ENCODE data around the gene ATXN7L1.

Gene ATXN7L1

DNA sequence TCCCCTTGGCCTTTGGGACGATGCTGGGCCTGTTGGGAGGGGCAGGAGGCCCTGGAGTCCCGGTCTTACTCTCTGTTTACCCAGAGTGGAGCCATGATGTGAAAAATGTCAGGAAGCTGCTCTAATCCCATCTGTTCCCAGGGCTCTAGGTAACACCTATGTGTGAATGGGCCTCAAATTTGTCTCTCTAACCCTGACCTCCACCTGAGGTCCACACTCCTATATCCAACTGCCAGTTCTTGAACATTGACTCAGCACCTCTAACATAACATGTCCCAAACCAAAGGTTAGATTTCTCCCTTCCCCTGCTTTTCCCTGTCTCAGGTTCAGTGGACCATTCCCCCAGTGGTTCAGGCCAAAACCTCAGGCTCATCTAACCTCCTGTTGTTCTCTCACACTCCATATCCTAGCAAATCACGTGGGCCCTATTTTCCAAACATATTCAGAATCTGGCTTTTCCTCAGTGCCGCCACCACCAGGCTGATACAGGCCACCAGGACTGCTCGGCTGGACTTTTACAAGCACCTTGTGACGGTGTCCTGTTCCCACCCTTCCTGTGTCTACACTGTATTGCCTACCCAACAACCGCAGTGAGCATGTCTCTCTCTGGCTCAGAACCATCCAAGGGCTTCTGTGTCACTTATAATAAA, 130.6 kb downstream of the ATXN7L1 start:
- Histone ChIP-seq H3K9me3 (ENCODE audit: control insufficient read depth, insufficient read depth, low read length) (no peaks in the 10 kb centered on the region), H3K36me3 (ENCODE audit: control insufficient read depth, insufficient read depth, low read length) (no peaks in the 10 kb centered on the region), H3K4me3 (ENCODE audit: low read length) (no peak overlapping the region), H3K4me1 (ENCODE audit: control insufficient read depth, insufficient read depth, low read length) (no peaks in the 10 kb centered on the region; the same call in 1 of the 2 replicates), H3K27me3 (ENCODE audit: control insufficient read depth, insufficient read depth, low read length) (no peaks in the 10 kb centered on the region), H3K27ac (ENCODE audit: low read length) (no peak overlapping the region)
- no CpG with 5 or more reads among the region's 7 CpGs for WGBS (ENCODE audit: insufficient coverage, insufficient read length)
- no peak for DNase-seq (ENCODE audit: low read depth, low spot score)

DNA sequence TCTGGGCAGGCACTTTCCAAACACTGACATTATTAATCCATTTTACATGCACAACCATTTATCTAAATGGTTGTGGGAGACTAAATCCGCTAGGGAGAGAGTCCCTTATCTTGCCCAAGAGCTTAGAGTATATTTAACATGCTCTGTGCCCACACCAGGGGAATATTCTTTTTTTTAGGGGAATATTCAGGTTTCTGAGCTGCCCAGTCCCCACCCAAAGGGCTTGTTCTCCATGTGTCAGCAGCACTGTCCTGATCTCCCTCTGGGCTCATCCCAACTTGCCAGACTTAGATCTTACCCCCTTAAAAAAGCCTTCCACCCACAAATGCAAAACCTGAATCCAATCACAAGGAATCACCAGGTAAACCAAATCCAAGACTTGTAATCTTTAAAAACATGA, 132.1 kb downstream of the ATXN7L1 start:
- Histone ChIP-seq H3K4me1 (ENCODE audit: control insufficient read depth, insufficient read depth, low read length) (no peaks in the 10 kb centered on the region; the same call in 1 of the 2 replicates), H3K27ac (ENCODE audit: low read length) (no peak overlapping the region), H3K4me3 (ENCODE audit: low read length) (no peak overlapping the region), H3K9me3 (ENCODE audit: control insufficient read depth, insufficient read depth, low read length) (no peaks in the 10 kb centered on the region), H3K27me3 (ENCODE audit: control insufficient read depth, insufficient read depth, low read length) (no peaks in the 10 kb centered on the region), H3K36me3 (ENCODE audit: control insufficient read depth, insufficient read depth, low read length) (no peaks in the 10 kb centered on the region)
- no CpG with 5 or more reads among the region's 1 CpG for WGBS (ENCODE audit: insufficient coverage, insufficient read length)
- no peak for DNase-seq (ENCODE audit: low read depth, low spot score)

DNA sequence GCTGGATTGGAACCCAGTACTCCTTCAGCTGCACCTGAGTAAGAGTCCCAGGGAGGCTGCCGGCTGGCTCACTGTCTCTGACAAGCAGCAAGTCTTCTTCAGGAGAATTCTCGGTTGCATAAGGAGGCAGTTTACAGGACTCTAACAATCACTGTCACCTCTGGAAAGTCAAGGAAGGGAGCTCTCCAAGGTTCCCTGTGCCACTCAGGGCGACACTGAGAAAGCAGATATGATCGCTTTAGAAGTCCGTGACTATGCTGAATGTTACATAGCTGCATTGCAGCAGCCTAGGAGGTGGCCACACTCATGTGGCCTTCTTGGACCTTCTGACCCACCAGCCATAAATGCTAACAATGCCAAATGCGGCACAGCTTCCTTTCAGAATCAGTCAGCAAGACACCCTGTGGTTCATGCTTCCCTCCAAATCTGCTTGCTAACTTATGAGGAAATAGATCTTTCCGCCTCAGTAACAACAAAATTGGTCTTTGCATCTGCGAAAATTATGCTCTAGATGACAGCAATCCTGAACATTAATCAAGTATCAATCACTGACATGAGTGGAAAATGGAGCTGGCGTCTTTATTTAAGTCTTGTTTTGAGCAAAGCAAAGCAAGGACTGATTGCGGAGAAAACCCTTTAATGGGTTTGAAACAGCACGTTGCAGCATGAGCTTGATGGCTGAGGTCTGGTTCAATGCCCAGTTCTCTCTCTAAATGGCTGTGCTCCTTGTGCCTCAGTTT, 132.9 kb downstream of the ATXN7L1 start:
- no CpG with 5 or more reads among the region's 11 CpGs for WGBS (ENCODE audit: insufficient coverage, insufficient read length)
- H3K9me3 ChIP-seq (ENCODE audit: control insufficient read depth, insufficient read depth, low read length), result no peaks in the 10 kb centered on the region
- H3K4me1 ChIP-seq (ENCODE audit: control insufficient read depth, insufficient read depth, low read length), result no peaks in the 10 kb centered on the region; the same call in 1 of the 2 replicates
- no peak overlapping the region for H3K4me3 ChIP-seq (ENCODE audit: low read length)
- H3K36me3 ChIP-seq (ENCODE audit: control insufficient read depth, insufficient read depth, low read length), result no peaks in the 10 kb centered on the region
- no peak overlapping the region for H3K27ac ChIP-seq (ENCODE audit: low read length)
- H3K27me3 ChIP-seq (ENCODE audit: control insufficient read depth, insufficient read depth, low read length), result no peaks in the 10 kb centered on the region
- no peak for DNase-seq (ENCODE audit: low read depth, low spot score)

DNA sequence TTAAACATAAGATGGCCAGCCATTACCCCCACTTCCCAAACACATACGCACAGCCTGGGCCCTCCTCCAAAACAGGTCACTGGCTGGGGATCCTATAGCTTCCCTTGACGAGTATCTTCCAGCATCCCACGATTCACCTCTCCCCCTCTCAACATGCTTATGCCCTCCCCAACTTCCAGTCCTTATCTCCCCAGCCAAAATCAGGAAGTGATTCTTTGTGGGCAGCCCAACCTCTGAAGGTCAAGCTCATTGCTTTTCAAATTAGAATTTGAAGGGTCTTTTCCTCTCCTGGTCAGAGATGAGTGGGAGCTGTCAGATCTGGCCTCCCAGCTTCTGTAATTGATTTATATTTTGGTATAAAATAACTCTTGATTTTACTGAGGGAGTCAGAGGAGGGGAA, 133.6 kb downstream of the ATXN7L1 start:
- no peak for DNase-seq (ENCODE audit: low read depth, low spot score)
- Histone ChIP-seq H3K4me3 (ENCODE audit: low read length) (no peak overlapping the region), H3K36me3 (ENCODE audit: control insufficient read depth, insufficient read depth, low read length) (no peaks in the 10 kb centered on the region), H3K27ac (ENCODE audit: low read length) (no peak overlapping the region), H3K9me3 (ENCODE audit: control insufficient read depth, insufficient read depth, low read length) (no peaks in the 10 kb centered on the region), H3K27me3 (ENCODE audit: control insufficient read depth, insufficient read depth, low read length) (no peaks in the 10 kb centered on the region), H3K4me1 (ENCODE audit: control insufficient read depth, insufficient read depth, low read length) (no peaks in the 10 kb centered on the region; the same call in 1 of the 2 replicates)
- no CpG with 5 or more reads among the region's 3 CpGs for WGBS (ENCODE audit: insufficient coverage, insufficient read length)

DNA sequence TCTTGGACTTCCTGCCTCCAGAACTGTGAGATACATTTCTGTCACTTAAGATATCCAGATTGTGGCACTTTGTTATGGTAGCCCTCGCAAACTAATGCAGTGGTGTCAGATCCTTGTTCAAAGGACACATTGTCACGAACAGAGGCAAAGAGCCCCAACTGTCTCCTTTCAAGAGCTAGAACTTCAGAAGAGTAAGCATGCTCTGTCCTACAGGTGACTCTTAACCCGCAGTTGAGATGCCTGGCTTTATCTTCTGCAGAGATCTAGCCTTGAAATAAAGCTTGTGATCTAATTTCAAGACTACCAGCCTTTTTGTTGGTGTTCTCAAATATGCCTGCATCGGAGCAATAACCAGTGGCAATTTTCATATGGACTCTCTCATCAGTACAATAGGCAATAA, 134.4 kb downstream of the ATXN7L1 start:
- no peak for DNase-seq (ENCODE audit: low read depth, low spot score)
- no peaks in the 10 kb centered on the region for H3K36me3 ChIP-seq (ENCODE audit: control insufficient read depth, insufficient read depth, low read length)
- H3K4me1 ChIP-seq (ENCODE audit: control insufficient read depth, insufficient read depth, low read length), result no peaks in the 10 kb centered on the region; the same call in 1 of the 2 replicates
- no peaks in the 10 kb centered on the region for H3K27me3 ChIP-seq (ENCODE audit: control insufficient read depth, insufficient read depth, low read length)
- WGBS (ENCODE audit: insufficient coverage, insufficient read length), result no CpG with 5 or more reads among the region's 4 CpGs
- H3K4me3 ChIP-seq (ENCODE audit: low read length), result no peak overlapping the region
- no peak overlapping the region for H3K27ac ChIP-seq (ENCODE audit: low read length)
- no peaks in the 10 kb centered on the region for H3K9me3 ChIP-seq (ENCODE audit: control insufficient read depth, insufficient read depth, low read length)

DNA sequence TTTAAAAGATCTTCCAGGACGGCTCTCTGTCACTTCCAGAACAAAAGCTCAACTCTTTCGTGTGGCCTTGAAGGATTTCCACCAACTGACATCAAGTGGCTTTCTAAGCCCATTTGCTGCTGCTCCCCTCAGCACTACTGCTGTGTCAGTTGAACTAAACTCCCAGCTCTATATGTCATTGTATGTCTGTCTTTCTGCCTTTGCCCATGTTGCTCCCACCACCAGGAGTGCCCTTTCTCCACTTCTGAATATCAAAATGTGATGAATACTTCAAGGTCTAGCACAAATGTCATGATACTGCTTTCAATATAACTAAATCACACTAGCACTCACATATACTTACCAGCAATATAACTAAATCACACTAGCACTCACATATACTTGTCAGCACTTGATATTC, 138.3 kb downstream of the ATXN7L1 start:
- H3K27ac ChIP-seq (ENCODE audit: low read length), result no peak overlapping the region
- H3K27me3 ChIP-seq (ENCODE audit: control insufficient read depth, insufficient read depth, low read length), result no peaks in the 10 kb centered on the region
- DNase-seq (ENCODE audit: low read depth, low spot score), result no peak
- H3K4me3 ChIP-seq (ENCODE audit: low read length), result no peak overlapping the region
- no CpG with 5 or more reads among the region's 2 CpGs for WGBS (ENCODE audit: insufficient coverage, insufficient read length)
- no peaks in the 10 kb centered on the region for H3K9me3 ChIP-seq (ENCODE audit: control insufficient read depth, insufficient read depth, low read length)
- no peaks in the 10 kb centered on the region for H3K4me1 ChIP-seq (ENCODE audit: control insufficient read depth, insufficient read depth, low read length)
- no peaks in the 10 kb centered on the region for H3K36me3 ChIP-seq (ENCODE audit: control insufficient read depth, insufficient read depth, low read length)

DNA sequence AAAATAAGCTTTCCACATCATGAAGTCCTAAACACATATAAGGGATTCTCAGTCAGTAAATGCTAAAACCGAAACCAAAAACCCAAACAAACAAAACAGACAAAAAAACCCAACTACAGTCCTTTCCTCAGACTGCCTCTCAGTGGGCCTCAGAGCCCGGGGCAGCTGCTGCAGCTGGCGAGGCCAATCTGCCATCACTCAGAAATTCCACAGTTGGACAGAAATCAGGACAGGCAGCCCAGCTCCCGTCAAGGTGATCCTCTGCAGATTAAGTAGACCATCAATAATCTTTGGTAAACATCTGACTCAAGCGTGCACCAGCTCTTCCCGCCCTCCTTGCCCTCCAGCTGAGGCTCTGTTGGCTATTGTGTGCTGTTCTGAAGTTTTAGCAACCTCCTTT, 142.2 kb downstream of the ATXN7L1 start:
- no peaks in the 10 kb centered on the region for H3K27me3 ChIP-seq (ENCODE audit: control insufficient read depth, insufficient read depth, low read length)
- H3K4me3 ChIP-seq (ENCODE audit: low read length), result no peak overlapping the region
- DNase-seq (ENCODE audit: low read depth, low spot score), result no peak
- no peak overlapping the region for H3K27ac ChIP-seq (ENCODE audit: low read length)
- H3K4me1 ChIP-seq (ENCODE audit: control insufficient read depth, insufficient read depth, low read length), result no peaks in the 10 kb centered on the region
- no CpG with 5 or more reads among the region's 6 CpGs for WGBS (ENCODE audit: insufficient coverage, insufficient read length)
- H3K36me3 ChIP-seq (ENCODE audit: control insufficient read depth, insufficient read depth, low read length), result no peaks in the 10 kb centered on the region
- no peaks in the 10 kb centered on the region for H3K9me3 ChIP-seq (ENCODE audit: control insufficient read depth, insufficient read depth, low read length)

DNA sequence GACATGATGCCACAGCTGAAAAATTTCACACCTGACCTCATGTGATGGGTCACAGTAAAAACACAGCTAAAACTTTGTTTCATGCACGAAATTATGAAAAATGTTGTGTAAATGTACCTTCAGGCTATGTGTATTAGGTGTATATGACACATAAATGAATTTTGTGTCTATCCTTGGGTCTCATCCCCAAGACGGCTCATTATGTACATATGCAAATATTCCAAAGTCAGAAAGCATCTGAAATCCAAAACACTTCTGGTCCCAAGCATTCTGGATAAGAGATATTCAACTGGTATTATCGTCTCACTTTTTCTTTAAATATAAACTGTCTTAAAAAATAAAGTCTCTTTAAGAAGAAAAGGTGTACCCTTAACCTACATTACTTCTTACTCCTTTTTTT, 145.4 kb downstream of the ATXN7L1 start:
- Histone ChIP-seq H3K27ac (ENCODE audit: low read length) (no peak overlapping the region), H3K4me1 (ENCODE audit: control insufficient read depth, insufficient read depth, low read length) (no peaks in the 10 kb centered on the region), H3K36me3 (ENCODE audit: control insufficient read depth, insufficient read depth, low read length) (no peaks in the 10 kb centered on the region), H3K27me3 (ENCODE audit: control insufficient read depth, insufficient read depth, low read length) (no peaks in the 10 kb centered on the region), H3K9me3 (ENCODE audit: control insufficient read depth, insufficient read depth, low read length) (no peaks in the 10 kb centered on the region), H3K4me3 (ENCODE audit: low read length) (no peak overlapping the region)
- DNase-seq (ENCODE audit: low read depth, low spot score), result no peak
- no CpG with 5 or more reads among the region's 3 CpGs for WGBS (ENCODE audit: insufficient coverage, insufficient read length)

DNA sequence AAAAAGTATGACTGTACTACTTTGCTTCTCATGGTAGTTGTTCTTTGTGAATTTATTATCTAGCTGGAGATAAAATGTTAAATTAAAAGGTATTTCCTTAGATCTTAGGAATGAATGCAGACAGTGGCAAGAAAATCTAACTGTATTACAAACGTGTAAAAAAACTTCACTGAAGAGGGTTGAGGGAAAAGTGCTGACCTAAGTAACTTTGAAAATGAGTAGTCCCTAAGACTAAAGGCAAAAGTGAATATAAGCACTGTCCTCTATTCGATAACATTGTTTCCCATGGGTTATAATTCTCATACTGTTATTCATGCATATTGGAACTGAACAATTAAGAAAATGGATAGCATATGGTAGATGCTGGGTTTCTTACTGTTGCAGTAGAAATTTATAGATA, 148.4 kb downstream of the ATXN7L1 start:
- H3K27me3 ChIP-seq (ENCODE audit: control insufficient read depth, insufficient read depth, low read length), result no peaks in the 10 kb centered on the region
- no CpG with 5 or more reads among the region's 2 CpGs for WGBS (ENCODE audit: insufficient coverage, insufficient read length)

DNA sequence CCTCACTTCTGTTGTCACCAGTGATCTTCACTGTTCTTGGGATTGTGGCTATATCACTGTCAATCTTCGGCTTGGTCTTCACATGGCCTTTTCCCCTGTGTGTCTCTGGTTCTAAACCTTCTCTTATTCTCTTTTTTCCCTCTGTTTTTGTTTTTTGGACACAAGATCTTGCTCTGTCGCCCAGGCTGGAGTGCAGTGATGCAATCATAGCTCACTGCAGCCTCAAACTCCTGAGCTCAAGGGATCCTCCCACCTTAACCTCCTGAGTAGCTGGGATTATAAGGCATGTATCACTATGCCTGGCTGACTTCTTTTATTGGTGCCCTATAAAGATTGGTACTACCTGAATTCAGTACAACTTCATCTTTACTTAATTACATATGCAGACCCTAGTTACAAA, 151.7 kb downstream of the ATXN7L1 start:
- Histone ChIP-seq H3K9me3 (ENCODE audit: control insufficient read depth, insufficient read depth, low read length) (no peaks in the 10 kb centered on the region), H3K36me3 (ENCODE audit: control insufficient read depth, insufficient read depth, low read length) (no peaks in the 10 kb centered on the region), H3K27me3 (ENCODE audit: control insufficient read depth, insufficient read depth, low read length) (no peaks in the 10 kb centered on the region), H3K27ac (ENCODE audit: low read length) (no peak overlapping the region), H3K4me3 (ENCODE audit: low read length) (no peak overlapping the region), H3K4me1 (ENCODE audit: control insufficient read depth, insufficient read depth, low read length) (0 out of 2 replicates have a peak, but pooled peaks cover 1% of the 10 kb centered on the region)
- no CpG with 5 or more reads among the region's 2 CpGs for WGBS (ENCODE audit: insufficient coverage, insufficient read length)
- no peak for DNase-seq (ENCODE audit: low read depth, low spot score)

More for the DNA sequence above, 148.4 kb downstream of the ATXN7L1 start:
- Histone ChIP-seq H3K4me3 (ENCODE audit: low read length) (no peak overlapping the region), H3K4me1 (ENCODE audit: control insufficient read depth, insufficient read depth, low read length) (no peaks in the 10 kb centered on the region), H3K9me3 (ENCODE audit: control insufficient read depth, insufficient read depth, low read length) (no peaks in the 10 kb centered on the region), H3K36me3 (ENCODE audit: control insufficient read depth, insufficient read depth, low read length) (no peaks in the 10 kb centered on the region), H3K27ac (ENCODE audit: low read length) (no peak overlapping the region)
- no peak for DNase-seq (ENCODE audit: low read depth, low spot score)
